OCI-LY3 (cell line): ENCODE measurements around the gene POLD4.
A peak's percentile ranks its signal among the peaks of the same experiment; 100 is the strongest.

Source experiments
- H2AFZ ChIP-seq: fragments of 200-600, 300-600 bp; shearing (Covaris generic); 2 replicates; pipeline ENCODE4 v1.6.0; 2014; ENCODE audit warnings: antibody characterized with exemption, low read depth, low read length
- H3K27ac ChIP-seq: fragments of 200-600, 300-600 bp; sonication (generic); 2 replicates; pipeline ENCODE4 v1.5.1; 2014; ENCODE audit warnings: mild to moderate bottlenecking, low read length, moderate library complexity, mixed read lengths
- H3K27me3 ChIP-seq: fragments of 200-600, 300-600 bp; sonication (generic); 2 replicates; pipeline ENCODE4 v1.6.1; 2014; ENCODE audit warnings: low read depth, low read length, mixed read lengths
- H3K36me3 ChIP-seq: fragments of 200-600, 300-600 bp; sonication (generic); replicated peaks from 2 replicates; pipeline ENCODE3; 2014; ENCODE audit warnings: low read depth, low read length, mixed read lengths
- H3K4me1 ChIP-seq: fragments of 300-600, 200-600 bp; sonication (generic); 2 replicates; pipeline ENCODE4 v1.6.1; 2014; ENCODE audit warnings: low read length, mixed read lengths
- H3K4me2 ChIP-seq: fragments of 200-600, 300-600 bp; sonication (generic); 2 replicates; pipeline ENCODE4 v1.6.1; 2014; ENCODE audit warnings: low read length, mixed read lengths
- H3K4me3 ChIP-seq: fragments of 300-600, 200-600 bp; sonication (generic); 2 replicates; pipeline ENCODE4 v1.5.1; 2014; ENCODE audit warnings: antibody characterized with exemption, mild to moderate bottlenecking, low read length, moderate library complexity
- H3K79me2 ChIP-seq: fragments of 300-600, 200-600 bp; shearing (Covaris generic); 2 replicates; pipeline ENCODE4 v1.6.1; 2014; ENCODE audit warnings: mild to moderate bottlenecking, low read length, mixed read lengths
- H3K9ac ChIP-seq: fragments of 300-600, 200-600 bp; shearing (Covaris generic); 2 replicates; pipeline ENCODE4 v1.6.0; 2014; ENCODE audit warnings: mild to moderate bottlenecking, low read length, moderate library complexity
- H3K9me3 ChIP-seq: fragments of 200-600, 300-600 bp; shearing (Covaris generic); 2 replicates; pipeline ENCODE4 v1.6.1; 2014; ENCODE audit warnings: low read length, mixed read lengths; ENCODE audit not compliant: insufficient read depth
- H4K20me1 ChIP-seq: fragments of 200-600, 300-600 bp; sonication (generic); 2 replicates; pipeline ENCODE4 v1.6.1; 2016; ENCODE audit warnings: low read length, mixed read lengths; ENCODE audit not compliant: insufficient read depth
- EZH2phosphoT487 ChIP-seq: fragments of 200-600 bp; shearing (Covaris generic); IDR thresholded peaks from 2 replicates; pipeline ENCODE4 v1.6.1; 2018; ENCODE audit warnings: antibody characterized with exemption, mixed run types, low read depth
- TF ChIP-seq, protein P1 (sequence below): fragments of 200-600, 300-600 bp; sonication (generic); IDR thresholded peaks from 2 replicates; pipeline ENCODE4 v1.5.1; 2014; ENCODE audit warnings: antibody characterized with exemption, low read length, low read depth

The POLD4 gene

DNA sequence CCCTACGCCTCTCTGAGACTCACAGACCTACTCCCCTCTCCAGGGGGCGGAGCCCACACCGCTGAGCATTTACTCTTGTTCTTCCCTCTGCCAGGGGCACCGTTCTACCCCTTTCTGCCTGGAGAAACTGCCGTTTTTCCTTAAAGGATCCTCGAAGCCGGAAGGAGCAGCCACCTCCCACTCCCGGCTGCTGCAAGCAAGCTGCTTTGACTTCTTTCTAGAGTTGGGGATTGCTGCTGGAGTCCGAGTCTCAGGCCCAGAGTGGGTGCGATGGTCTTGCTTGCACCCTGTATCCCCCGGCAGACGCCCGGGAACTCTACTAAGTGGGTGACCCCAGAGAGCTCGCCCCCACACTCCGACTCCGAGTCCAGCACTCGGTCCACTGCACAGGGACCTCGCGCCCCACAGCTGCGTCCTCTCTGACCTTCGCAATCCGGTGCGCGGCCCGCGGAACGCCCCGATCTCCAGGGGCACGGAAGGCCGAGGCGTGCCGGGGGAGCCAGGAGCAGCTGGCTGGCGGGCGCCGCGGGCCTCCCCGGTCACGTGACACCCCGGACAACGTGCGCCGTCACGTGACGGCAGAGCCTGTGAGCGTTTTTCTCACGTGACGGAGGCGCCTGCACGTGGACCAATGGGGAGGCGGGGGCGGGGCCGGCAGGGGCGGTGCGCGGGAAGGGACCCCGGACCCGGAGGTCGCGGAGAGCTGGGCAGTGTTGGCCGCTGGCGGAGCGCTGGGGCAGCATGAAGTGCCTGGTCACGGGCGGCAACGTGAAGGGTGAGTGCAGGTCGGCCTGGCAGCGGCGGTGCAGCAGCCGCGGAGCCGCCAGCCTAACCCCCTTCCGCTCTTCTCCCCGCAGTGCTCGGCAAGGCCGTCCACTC is 38.2 kb upstream of the POLD4 start, which contains the start of gene RAD9A:
RAD9A (plus strand) TSS at position 683 of the 879 bp plus-strand sequence; CDS start at position 742, 59 bp downstream.
- peaks cover 18% of the 10 kb centered on the region for H3K36me3 ChIP-seq
- H3K4me2 ChIP-seq, result peak within 1 kb of the TSS; percentile 100
- H3K4me1 ChIP-seq, result peaks cover 18% of the 10 kb centered on the region
- H3K27ac ChIP-seq, result peak within 1 kb of the TSS; percentile 56
- no peaks in the 10 kb centered on the region for H3K9me3 ChIP-seq
- H3K27me3 ChIP-seq, result no peaks in the 10 kb centered on the region
- H3K4me3 ChIP-seq, result peak within 1 kb of the TSS; percentile 96
- H3K9ac ChIP-seq, result peak within 1 kb of the TSS; percentile 90
- H2AFZ ChIP-seq, result peak within 1 kb of the TSS; percentile 67
- H3K79me2 ChIP-seq, result peaks cover 17% of the 10 kb centered on the region
- H4K20me1 ChIP-seq, result 0 out of 2 replicates have a peak, but pooled peaks cover 4% of the 10 kb centered on the region
- TF ChIP-seq, protein P1, sequence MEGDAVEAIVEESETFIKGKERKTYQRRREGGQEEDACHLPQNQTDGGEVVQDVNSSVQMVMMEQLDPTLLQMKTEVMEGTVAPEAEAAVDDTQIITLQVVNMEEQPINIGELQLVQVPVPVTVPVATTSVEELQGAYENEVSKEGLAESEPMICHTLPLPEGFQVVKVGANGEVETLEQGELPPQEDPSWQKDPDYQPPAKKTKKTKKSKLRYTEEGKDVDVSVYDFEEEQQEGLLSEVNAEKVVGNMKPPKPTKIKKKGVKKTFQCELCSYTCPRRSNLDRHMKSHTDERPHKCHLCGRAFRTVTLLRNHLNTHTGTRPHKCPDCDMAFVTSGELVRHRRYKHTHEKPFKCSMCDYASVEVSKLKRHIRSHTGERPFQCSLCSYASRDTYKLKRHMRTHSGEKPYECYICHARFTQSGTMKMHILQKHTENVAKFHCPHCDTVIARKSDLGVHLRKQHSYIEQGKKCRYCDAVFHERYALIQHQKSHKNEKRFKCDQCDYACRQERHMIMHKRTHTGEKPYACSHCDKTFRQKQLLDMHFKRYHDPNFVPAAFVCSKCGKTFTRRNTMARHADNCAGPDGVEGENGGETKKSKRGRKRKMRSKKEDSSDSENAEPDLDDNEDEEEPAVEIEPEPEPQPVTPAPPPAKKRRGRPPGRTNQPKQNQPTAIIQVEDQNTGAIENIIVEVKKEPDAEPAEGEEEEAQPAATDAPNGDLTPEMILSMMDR, result no peak
- no peak for TF ChIP-seq EZH2phosphoT487

DNA sequence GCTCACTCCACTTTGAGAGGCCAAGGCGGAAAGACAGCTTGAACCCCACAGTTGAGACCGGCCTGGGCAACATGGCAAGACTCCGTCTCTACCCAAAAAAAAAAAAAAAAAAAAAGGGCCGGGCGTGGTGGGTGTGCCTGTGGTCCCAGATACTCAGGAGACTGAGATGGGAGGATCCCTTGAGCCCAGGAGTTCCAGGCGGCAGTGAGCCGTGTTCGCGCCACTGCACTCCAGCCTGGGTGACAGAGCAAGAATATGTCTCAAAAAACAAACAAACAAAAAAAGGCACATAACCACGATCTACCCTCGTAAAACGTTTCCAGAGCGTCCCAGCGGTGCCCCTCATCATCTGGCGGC is 37.6 kb upstream of the POLD4 start:
- Histone ChIP-seq H3K79me2 (peaks cover 17% of the 10 kb centered on the region), H3K9ac (peak overlapping the region; percentile 90), H3K4me1 (peaks cover 18% of the 10 kb centered on the region), H3K9me3 (no peaks in the 10 kb centered on the region), H4K20me1 (no peaks in the 10 kb centered on the region), H3K36me3 (peaks cover 14% of the 10 kb centered on the region), H3K27ac (peak overlapping the region; percentile 56; the same call in 1 of the 2 replicates), H3K4me2 (peak overlapping the region; percentile 100), H3K4me3 (peak overlapping the region; percentile 96), H3K27me3 (no peaks in the 10 kb centered on the region), H2AFZ (peak overlapping the region; percentile 67; the same call in 1 of the 2 replicates)
- TF ChIP-seq, protein P1, result no peak
- TF ChIP-seq EZH2phosphoT487, result no peak

DNA sequence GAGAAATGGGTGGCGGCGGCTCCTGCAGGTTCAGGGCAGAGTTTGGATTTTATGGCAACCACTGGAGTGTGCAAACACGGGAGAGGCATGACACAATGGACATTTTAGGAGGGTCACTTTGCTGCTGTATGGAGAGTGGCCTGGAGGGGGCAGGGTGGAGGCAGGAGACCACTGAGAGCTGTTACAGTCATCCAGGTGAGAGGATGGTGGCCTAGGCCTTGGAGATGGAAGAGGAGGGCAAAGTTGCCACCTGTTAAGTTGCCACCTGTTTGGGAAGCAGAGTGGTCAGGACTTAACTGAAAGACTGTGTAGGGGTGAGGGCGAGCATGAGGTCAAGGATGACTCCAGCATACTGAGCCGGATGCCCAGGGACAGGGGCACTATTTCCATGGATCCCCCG is 36.1 kb upstream of the POLD4 start:
- Histone ChIP-seq H3K4me1 (peaks cover 18% of the 10 kb centered on the region), H3K79me2 (peaks cover 17% of the 10 kb centered on the region), H2AFZ (no peak overlapping the region), H3K4me3 (no peak overlapping the region), H3K4me2 (no peak overlapping the region), H3K9me3 (no peaks in the 10 kb centered on the region), H4K20me1 (no peaks in the 10 kb centered on the region), H3K36me3 (peaks cover 8% of the 10 kb centered on the region), H3K27ac (no peak overlapping the region), H3K9ac (no peak overlapping the region), H3K27me3 (peaks cover 13% of the 10 kb centered on the region)
- TF ChIP-seq EZH2phosphoT487, result no peak
- TF ChIP-seq, protein P1, result peak; percentile 76

DNA sequence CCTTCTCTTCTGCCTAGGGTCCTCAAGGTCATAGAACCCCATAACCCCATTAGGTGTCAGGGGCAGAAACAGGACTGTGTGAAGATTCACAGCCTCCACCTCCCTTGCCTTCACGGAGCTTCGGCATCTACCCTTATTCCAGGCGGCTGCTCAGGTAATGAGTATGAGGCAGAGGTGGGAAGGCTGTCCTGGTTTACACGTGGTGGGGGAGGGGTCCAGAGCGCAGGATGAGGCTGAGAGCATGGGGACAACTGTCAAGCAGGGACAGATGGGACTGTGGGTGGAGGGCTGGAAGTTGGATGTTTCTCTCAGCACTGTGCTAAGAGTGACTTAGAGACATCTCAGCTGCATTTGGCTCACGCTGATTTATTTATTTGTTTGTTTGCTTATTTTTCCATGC is 34.2 kb upstream of the POLD4 start:
- Histone ChIP-seq H3K79me2 (peaks cover 14% of the 10 kb centered on the region), H3K4me2 (no peak overlapping the region), H2AFZ (no peak overlapping the region), H4K20me1 (no peaks in the 10 kb centered on the region), H3K27me3 (peaks cover 18% of the 10 kb centered on the region), H3K9me3 (no peaks in the 10 kb centered on the region), H3K4me3 (no peak overlapping the region), H3K27ac (no peak overlapping the region), H3K4me1 (peaks cover 16% of the 10 kb centered on the region), H3K9ac (no peak overlapping the region), H3K36me3 (no peaks in the 10 kb centered on the region)
- TF ChIP-seq, protein P1, result no peak
- TF ChIP-seq EZH2phosphoT487, result no peak
